GM23338 (cell line): Measurements from ENCODE around the gene PGGHG. TPM values are rescaled to one million over a fixed set of nuclear protein-coding genes. Genes with fewer than 3 reads are reported as not detected.

Source experiments
- ATAC-seq: fragments of 200-7000 bp; cut with Tn5 transposase; 3 replicates; pipeline ENCODE4 v1.9.1; 2020
- DNase-seq: peaks from one replicate; pipeline ENCODE4 v3.0.0-alpha.2; 2015; ENCODE audit warnings: low spot score
- H2AFZ ChIP-seq: fragments of 200-600 bp; sonication (generic); 2 replicates; pipeline ENCODE4 v1.8.0; 2016; ENCODE audit warnings: antibody characterized with exemption, mild to moderate bottlenecking, moderate library complexity
- H3F3A ChIP-seq: fragments of 200-600 bp; sonication (generic); replicated peaks from 2 replicates; pipeline ENCODE4 v1.8.0; 2017; ENCODE audit warnings: antibody characterized with exemption, mixed run types, low read depth
- H3K27ac ChIP-seq: fragments of 200-600 bp; sonication (generic); 2 replicates; pipeline ENCODE4 v1.6.1; 2016; ENCODE audit warnings: low read depth
- H3K27me3 ChIP-seq: fragments of 200-600 bp; sonication (generic); 2 replicates; pipeline ENCODE4 v1.8.0; 2016; ENCODE audit warnings: mild to moderate bottlenecking, mixed run types, moderate library complexity; ENCODE audit not compliant: insufficient read depth
- H3K36me3 ChIP-seq: fragments of 200-600 bp; sonication (generic); 2 replicates; pipeline ENCODE4 v1.8.0; 2016; ENCODE audit warnings: mild to moderate bottlenecking; ENCODE audit not compliant: insufficient read depth
- H3K4me1 ChIP-seq: fragments of 200-600 bp; sonication (generic); 2 replicates; pipeline ENCODE4 v1.8.0; 2016; ENCODE audit warnings: mild to moderate bottlenecking, moderate library complexity; ENCODE audit not compliant: insufficient read depth
- H3K4me2 ChIP-seq: fragments of 200-600 bp; sonication (generic); 2 replicates; pipeline ENCODE4 v1.7.1; 2017; ENCODE audit warnings: mixed run types
- H3K4me3 ChIP-seq: fragments of 200-600 bp; sonication (generic); 2 replicates; pipeline ENCODE4 v1.6.1; 2016; ENCODE audit warnings: mixed run types
- H3K79me2 ChIP-seq: fragments of 200-600 bp; sonication (generic); replicated peaks from 2 replicates; pipeline ENCODE4 v1.8.0; 2017; ENCODE audit warnings: mild to moderate bottlenecking; ENCODE audit not compliant: insufficient read depth
- H3K9me2 ChIP-seq: fragments of 200-600 bp; sonication (generic); 2 replicates; pipeline ENCODE4 v1.8.0; 2017; ENCODE audit not compliant: insufficient read depth
- H4K20me1 ChIP-seq: fragments of 200-600 bp; sonication (generic); replicated peaks from 2 replicates; pipeline ENCODE4 v1.8.0; 2017; ENCODE audit warnings: mild to moderate bottlenecking; ENCODE audit not compliant: insufficient read depth
- H3K27ac Mint-ChIP-seq: 2 replicates; pipeline ENCODE4 v1.8.0; 2020; ENCODE audit warnings: inconsistent platforms, mild to moderate bottlenecking, moderate library complexity, mixed read lengths
- H3K27me3 Mint-ChIP-seq: 3 replicates; pipeline ENCODE4 v1.8.0; 2022; ENCODE audit warnings: low read depth, mild to moderate bottlenecking, moderate library complexity, mixed read lengths, inconsistent platforms; ENCODE audit not compliant: insufficient read depth, poor library complexity
- H3K36me3 Mint-ChIP-seq: 3 replicates; pipeline ENCODE4 v1.8.0; 2021; ENCODE audit warnings: low read depth, mild to moderate bottlenecking, inconsistent platforms, moderate library complexity, mixed read lengths
- H3K4me1 Mint-ChIP-seq: 3 replicates; pipeline ENCODE4 v1.8.0; 2020; ENCODE audit warnings: mild to moderate bottlenecking, inconsistent platforms, mixed read lengths
- H3K4me3 Mint-ChIP-seq: 3 replicates; pipeline ENCODE4 v1.8.0; 2021; ENCODE audit warnings: moderate library complexity, mild to moderate bottlenecking, inconsistent platforms, mixed read lengths
- H3K9me3 Mint-ChIP-seq: 3 replicates; pipeline ENCODE4 v1.8.0; 2020; ENCODE audit warnings: moderate library complexity, mild to moderate bottlenecking, inconsistent platforms, mixed read lengths
- CREB1 ChIP-seq: fragments of 250-450 bp; sonication (Bioruptor Pico); IDR thresholded peaks from 2 replicates; pipeline ENCODE4 v1.5.0; 2020; ENCODE audit warnings: low read depth, mild to moderate bottlenecking, moderate library complexity
- EZH2 ChIP-seq: fragments of 200-600 bp; sonication (generic); IDR thresholded peaks from one replicate; pipeline ENCODE4 v1.8.0; 2017; ENCODE audit warnings: antibody characterized with exemption, mild to moderate bottlenecking, low read depth; ENCODE audit not compliant: unreplicated experiment
- EZH2phosphoT487 ChIP-seq: fragments of 200-600 bp; sonication (generic); IDR thresholded peaks from one replicate; pipeline ENCODE4 v1.8.1; 2018; ENCODE audit warnings: antibody characterized with exemption; ENCODE audit not compliant: unreplicated experiment
- JUNB ChIP-seq: IDR thresholded peaks from one replicate; pipeline ENCODE4 v1.6.1; 2016; ENCODE audit warnings: antibody characterized with exemption; ENCODE audit not compliant: unreplicated experiment
- NANOG ChIP-seq: IDR thresholded peaks from 2 replicates; pipeline ENCODE4 v1.6.1; 2016; ENCODE audit warnings: antibody characterized with exemption, borderline replicate concordance
- POLR2AphosphoS5 ChIP-seq: IDR thresholded peaks from 2 replicates; pipeline ENCODE4 v1.6.1; 2016; ENCODE audit warnings: antibody characterized with exemption, low read depth
- STAT1 ChIP-seq: IDR thresholded peaks from one replicate; pipeline ENCODE4 v1.6.1; 2016; ENCODE audit warnings: antibody characterized with exemption; ENCODE audit not compliant: unreplicated experiment
- ZNF114 ChIP-seq: fragments of 250-450 bp; sonication (Bioruptor Pico); IDR thresholded peaks from 2 replicates; pipeline ENCODE4 v1.5.0; 2020; ENCODE audit warnings: mild to moderate bottlenecking, moderate library complexity
- ZNF331 ChIP-seq: fragments of 250-450 bp; sonication (Bioruptor Pico); IDR thresholded peaks from 2 replicates; pipeline ENCODE4 v1.5.0; 2020; ENCODE audit warnings: low read depth, mild to moderate bottlenecking, moderate library complexity
- polyA plus RNA-seq: library from polyadenylated mRNA; unstranded; fragments of >200 nt; fragmentation: Nextera tagmentation; extraction: Ambion mirVana; gene quantifications from 2 replicates; pipeline ENCODE4 v1.2.1, GENCODE V29; 2016
- total RNA-seq: library from RNA; depleted of rRNA; stranded (reverse); fragments of >200 nt; shearing (Covaris generic); gene quantifications from 2 replicates; pipeline ENCODE4 v1.2.3, GENCODE V29; 2014
- TF ChIP-seq, protein P1 (sequence below), 2 experiments: fragments of 200-600 bp in 1 of 2; sonication (generic) in 1 of 2; conservative IDR thresholded peaks; 2 replicates each; pipeline versions ENCODE4 v1.5.1 to v1.6.1; 2016 to 2017; ENCODE audit warnings: antibody characterized with exemption in 2 of 2, low read depth in 2 of 2, mild to moderate bottlenecking in 2 of 2, moderate library complexity in 1 of 2
- TF ChIP-seq, protein P2 (sequence below): IDR thresholded peaks from one replicate; pipeline ENCODE4 v1.6.1; 2018; ENCODE audit warnings: antibody characterized with exemption; ENCODE audit not compliant: unreplicated experiment
- TF ChIP-seq, protein P3 (sequence below): IDR thresholded peaks from 2 replicates; pipeline ENCODE4 v1.6.1; 2016; ENCODE audit warnings: antibody characterized with exemption

PGGHG gene
- total and polyA plus RNA-seq, 2 experiments from 2014 or later: 24.9 to 55.8 TPM

DNA sequence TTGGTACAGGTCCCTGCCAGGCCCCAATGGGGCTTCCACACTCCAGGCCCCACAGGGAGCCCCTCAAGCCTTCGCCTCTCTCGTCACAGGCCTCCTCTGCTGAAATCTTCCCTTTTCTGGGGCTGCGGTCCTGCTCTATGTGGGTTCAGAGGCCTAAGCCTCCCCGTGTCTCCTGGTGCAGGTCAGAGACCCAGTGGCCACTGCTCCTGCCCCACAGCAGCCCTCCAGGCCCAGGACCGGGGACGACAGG is 37.6 kb downstream of the PGGHG start:
- DNase-seq (no peak), ATAC-seq (peak; percentile 13)
- Histone ChIP-seq H2AFZ (0 out of 2 replicates have a peak overlapping the region, but pooled peaks have one; percentile 28), H3K9me2 (no peaks in the 10 kb centered on the region), H3K36me3 (no peaks in the 10 kb centered on the region), H3K27me3 (no peaks in the 10 kb centered on the region), H4K20me1 (no peaks in the 10 kb centered on the region), H3F3A (0 out of 2 replicates have a peak, but pooled peaks cover 15% of the 10 kb centered on the region), H3K4me1 (peaks cover 6% of the 10 kb centered on the region), H3K79me2 (no peaks in the 10 kb centered on the region), H3K27ac (no peak overlapping the region), H3K4me3 (no peak overlapping the region), H3K4me2 (no peak overlapping the region)
- no peak overlapping the region for H3K27ac Mint-ChIP-seq
- peaks cover 17% of the 10 kb centered on the region for H3K27me3 Mint-ChIP-seq
- peaks cover 11% of the 10 kb centered on the region; the same call in 2 of the 3 replicates for H3K36me3 Mint-ChIP-seq
- TF ChIP-seq EZH2 (no peak), POLR2AphosphoS5 (no peak), EZH2phosphoT487 (no peak), ZNF331 (no peak), CREB1 (CRISPR knock-in tag) (no peak)
- peaks cover 33% of the 10 kb centered on the region for H3K4me1 Mint-ChIP-seq
- H3K4me3 Mint-ChIP-seq: no peak overlapping the region
- peaks cover 6% of the 10 kb centered on the region; the same call in 2 of the 3 replicates for H3K9me3 Mint-ChIP-seq

DNA sequence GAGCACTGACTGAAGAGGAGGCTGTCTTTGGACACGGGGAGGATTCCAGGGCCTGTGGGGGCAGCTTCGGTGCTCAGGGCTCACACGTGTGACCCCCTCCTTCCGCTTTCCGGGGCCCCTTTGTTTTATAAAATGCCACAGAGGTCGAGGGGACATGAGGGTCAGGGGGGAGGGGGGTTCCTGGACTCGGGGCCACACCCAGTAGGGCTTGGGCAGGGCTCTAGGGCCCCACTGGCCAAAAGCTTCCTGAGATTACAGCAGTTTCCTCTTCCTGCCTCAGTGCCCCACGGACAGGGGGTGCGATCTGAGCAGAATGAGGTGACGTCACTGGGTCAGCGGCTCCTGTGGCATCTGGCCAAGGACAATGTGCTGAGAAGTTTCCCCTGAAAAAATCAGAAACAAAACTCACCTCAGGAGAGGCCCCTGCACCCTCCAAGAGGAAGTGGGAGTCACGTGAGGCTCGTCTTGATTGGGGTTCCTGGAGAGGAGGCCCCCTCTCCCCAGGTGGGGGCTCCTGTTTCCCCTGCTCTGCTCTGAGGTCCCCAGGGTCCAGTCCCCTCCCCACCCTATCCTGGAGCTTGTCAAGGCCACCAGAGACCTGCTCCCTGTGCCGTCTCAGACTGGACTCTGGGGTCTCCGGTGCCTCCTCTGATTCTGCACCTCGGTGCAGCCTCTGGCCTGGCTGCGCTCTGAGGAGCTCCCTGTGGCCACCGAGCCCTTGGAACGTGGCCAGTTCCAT is 38.1 kb downstream of the PGGHG start:
- Mint-ChIP-seq H3K4me1 (peaks cover 33% of the 10 kb centered on the region), H3K36me3 (peaks cover 13% of the 10 kb centered on the region; the same call in 2 of the 3 replicates), H3K9me3 (peaks cover 6% of the 10 kb centered on the region; the same call in 2 of the 3 replicates), H3K27me3 (peaks cover 17% of the 10 kb centered on the region), H3K27ac (no peak overlapping the region), H3K4me3 (no peak overlapping the region)
- no peak for DNase-seq
- Histone ChIP-seq H3K27me3 (no peaks in the 10 kb centered on the region), H3K4me1 (peaks cover 6% of the 10 kb centered on the region), H3F3A (0 out of 2 replicates have a peak, but pooled peaks cover 15% of the 10 kb centered on the region), H3K79me2 (no peaks in the 10 kb centered on the region), H4K20me1 (no peaks in the 10 kb centered on the region), H3K4me2 (no peak overlapping the region), H3K36me3 (no peaks in the 10 kb centered on the region; the same call in 1 of the 2 replicates), H3K4me3 (no peak overlapping the region), H2AFZ (0 out of 2 replicates have a peak overlapping the region, but pooled peaks have one; percentile 28), H3K9me2 (no peaks in the 10 kb centered on the region), H3K27ac (no peak overlapping the region)
- TF ChIP-seq POLR2AphosphoS5 (no peak), CREB1 (CRISPR knock-in tag) (no peak)
- no peak for ATAC-seq

DNA sequence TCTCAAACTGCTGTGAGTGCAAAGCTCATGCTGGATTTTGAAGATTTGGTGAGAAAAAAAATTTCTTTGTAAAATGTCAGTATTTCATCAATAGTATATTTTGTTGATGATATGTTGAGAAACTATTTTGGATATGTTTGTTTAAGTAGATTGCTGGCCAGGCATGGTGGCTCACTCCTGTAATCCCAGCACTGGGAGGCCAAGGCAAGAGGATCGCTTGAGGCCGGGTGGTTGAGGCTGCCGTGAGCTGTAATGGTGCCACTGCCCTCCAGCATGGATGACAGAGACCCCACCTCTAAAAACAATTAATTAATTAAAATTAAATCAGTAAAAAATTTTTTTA is 38.6 kb downstream of the PGGHG start:
- H3K27me3 Mint-ChIP-seq: peaks cover 17% of the 10 kb centered on the region
- H3K4me2 ChIP-seq: no peak overlapping the region
- TF ChIP-seq JUNB (no peak), NANOG (no peak), STAT1 (no peak), CREB1 (CRISPR knock-in tag) (no peak), EZH2phosphoT487 (no peak), EZH2 (no peak), ZNF114 (CRISPR knock-in tag) (no peak), POLR2AphosphoS5 (no peak)
- TF ChIP-seq, protein P1, sequence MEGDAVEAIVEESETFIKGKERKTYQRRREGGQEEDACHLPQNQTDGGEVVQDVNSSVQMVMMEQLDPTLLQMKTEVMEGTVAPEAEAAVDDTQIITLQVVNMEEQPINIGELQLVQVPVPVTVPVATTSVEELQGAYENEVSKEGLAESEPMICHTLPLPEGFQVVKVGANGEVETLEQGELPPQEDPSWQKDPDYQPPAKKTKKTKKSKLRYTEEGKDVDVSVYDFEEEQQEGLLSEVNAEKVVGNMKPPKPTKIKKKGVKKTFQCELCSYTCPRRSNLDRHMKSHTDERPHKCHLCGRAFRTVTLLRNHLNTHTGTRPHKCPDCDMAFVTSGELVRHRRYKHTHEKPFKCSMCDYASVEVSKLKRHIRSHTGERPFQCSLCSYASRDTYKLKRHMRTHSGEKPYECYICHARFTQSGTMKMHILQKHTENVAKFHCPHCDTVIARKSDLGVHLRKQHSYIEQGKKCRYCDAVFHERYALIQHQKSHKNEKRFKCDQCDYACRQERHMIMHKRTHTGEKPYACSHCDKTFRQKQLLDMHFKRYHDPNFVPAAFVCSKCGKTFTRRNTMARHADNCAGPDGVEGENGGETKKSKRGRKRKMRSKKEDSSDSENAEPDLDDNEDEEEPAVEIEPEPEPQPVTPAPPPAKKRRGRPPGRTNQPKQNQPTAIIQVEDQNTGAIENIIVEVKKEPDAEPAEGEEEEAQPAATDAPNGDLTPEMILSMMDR (conservative IDR thresholded peaks at IDR 0.05; ENCODE audit: low read depth in 2 of 2): no peak
- TF ChIP-seq, protein P2, sequence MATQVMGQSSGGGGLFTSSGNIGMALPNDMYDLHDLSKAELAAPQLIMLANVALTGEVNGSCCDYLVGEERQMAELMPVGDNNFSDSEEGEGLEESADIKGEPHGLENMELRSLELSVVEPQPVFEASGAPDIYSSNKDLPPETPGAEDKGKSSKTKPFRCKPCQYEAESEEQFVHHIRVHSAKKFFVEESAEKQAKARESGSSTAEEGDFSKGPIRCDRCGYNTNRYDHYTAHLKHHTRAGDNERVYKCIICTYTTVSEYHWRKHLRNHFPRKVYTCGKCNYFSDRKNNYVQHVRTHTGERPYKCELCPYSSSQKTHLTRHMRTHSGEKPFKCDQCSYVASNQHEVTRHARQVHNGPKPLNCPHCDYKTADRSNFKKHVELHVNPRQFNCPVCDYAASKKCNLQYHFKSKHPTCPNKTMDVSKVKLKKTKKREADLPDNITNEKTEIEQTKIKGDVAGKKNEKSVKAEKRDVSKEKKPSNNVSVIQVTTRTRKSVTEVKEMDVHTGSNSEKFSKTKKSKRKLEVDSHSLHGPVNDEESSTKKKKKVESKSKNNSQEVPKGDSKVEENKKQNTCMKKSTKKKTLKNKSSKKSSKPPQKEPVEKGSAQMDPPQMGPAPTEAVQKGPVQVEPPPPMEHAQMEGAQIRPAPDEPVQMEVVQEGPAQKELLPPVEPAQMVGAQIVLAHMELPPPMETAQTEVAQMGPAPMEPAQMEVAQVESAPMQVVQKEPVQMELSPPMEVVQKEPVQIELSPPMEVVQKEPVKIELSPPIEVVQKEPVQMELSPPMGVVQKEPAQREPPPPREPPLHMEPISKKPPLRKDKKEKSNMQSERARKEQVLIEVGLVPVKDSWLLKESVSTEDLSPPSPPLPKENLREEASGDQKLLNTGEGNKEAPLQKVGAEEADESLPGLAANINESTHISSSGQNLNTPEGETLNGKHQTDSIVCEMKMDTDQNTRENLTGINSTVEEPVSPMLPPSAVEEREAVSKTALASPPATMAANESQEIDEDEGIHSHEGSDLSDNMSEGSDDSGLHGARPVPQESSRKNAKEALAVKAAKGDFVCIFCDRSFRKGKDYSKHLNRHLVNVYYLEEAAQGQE: no peak
- TF ChIP-seq, protein P3, sequence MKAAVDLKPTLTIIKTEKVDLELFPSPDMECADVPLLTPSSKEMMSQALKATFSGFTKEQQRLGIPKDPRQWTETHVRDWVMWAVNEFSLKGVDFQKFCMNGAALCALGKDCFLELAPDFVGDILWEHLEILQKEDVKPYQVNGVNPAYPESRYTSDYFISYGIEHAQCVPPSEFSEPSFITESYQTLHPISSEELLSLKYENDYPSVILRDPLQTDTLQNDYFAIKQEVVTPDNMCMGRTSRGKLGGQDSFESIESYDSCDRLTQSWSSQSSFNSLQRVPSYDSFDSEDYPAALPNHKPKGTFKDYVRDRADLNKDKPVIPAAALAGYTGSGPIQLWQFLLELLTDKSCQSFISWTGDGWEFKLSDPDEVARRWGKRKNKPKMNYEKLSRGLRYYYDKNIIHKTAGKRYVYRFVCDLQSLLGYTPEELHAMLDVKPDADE: no peak

More for the DNA sequence above, 38.6 kb downstream of the PGGHG start:
- H3K36me3 Mint-ChIP-seq: peaks cover 13% of the 10 kb centered on the region; the same call in 2 of the 3 replicates
- Histone ChIP-seq H3K36me3 (no peaks in the 10 kb centered on the region; the same call in 1 of the 2 replicates), H3F3A (0 out of 2 replicates have a peak, but pooled peaks cover 15% of the 10 kb centered on the region), H3K79me2 (no peaks in the 10 kb centered on the region), H3K27ac (no peak overlapping the region), H2AFZ (no peak overlapping the region), H3K27me3 (no peaks in the 10 kb centered on the region), H3K4me3 (no peak overlapping the region), H4K20me1 (no peaks in the 10 kb centered on the region), H3K4me1 (peaks cover 6% of the 10 kb centered on the region), H3K9me2 (no peaks in the 10 kb centered on the region)
- ATAC-seq (no peak), DNase-seq (no peak)
- peaks cover 33% of the 10 kb centered on the region for H3K4me1 Mint-ChIP-seq
- peaks cover 6% of the 10 kb centered on the region; the same call in 2 of the 3 replicates for H3K9me3 Mint-ChIP-seq
- no peak overlapping the region for H3K4me3 Mint-ChIP-seq
- H3K27ac Mint-ChIP-seq: no peak overlapping the region
